ENCODE data around the gene IGF2BP1. TPM values are rescaled to one million over a fixed set of nuclear protein-coding genes. Genes with fewer than 3 reads are reported as not detected.

Gene IGF2BP1
- polyA plus RNA-seq, 1 donor from 2014 or later: 13.0 TPM

- H3K9me2 ChIP-seq (ENCODE audit: insufficient read depth, low read length): no peaks in the 10 kb centered on the region
- no peaks in the 10 kb centered on the region for H3K36me3 ChIP-seq (ENCODE audit: insufficient read depth, low read length)
- TF ChIP-seq EZH2 (IDR thresholded peaks at IDR 0.05; ENCODE audit: borderline replicate concordance, insufficient read depth, low read length, poor library complexity, severe bottlenecking) (no peak), MXI1 (conservative IDR thresholded peaks at IDR 0.05; ENCODE audit: poor library complexity, severe bottlenecking) (no peak), RAD21 (conservative IDR thresholded peaks at IDR 0.05) (no peak), TAF1 (IDR thresholded peaks at IDR 0.05; ENCODE audit: low read depth) (no peak), SMC3 (conservative IDR thresholded peaks at IDR 0.05; ENCODE audit: poor library complexity) (no peak), CTCF (IDR thresholded peaks at IDR 0.05; ENCODE audit: poor library complexity, severe bottlenecking) (no peak)
- H2AFZ ChIP-seq (ENCODE audit: low read depth, low read length): no peak overlapping the region
- no peaks in the 10 kb centered on the region for H3K9me3 ChIP-seq (ENCODE audit: low read length)
- H4K20me1 ChIP-seq (ENCODE audit: insufficient read depth): no peaks in the 10 kb centered on the region
- no peak overlapping the region for H3K4me2 ChIP-seq (ENCODE audit: low read length)
- no peak overlapping the region for H3K27ac ChIP-seq (ENCODE audit: low read length)
- no peaks in the 10 kb centered on the region for H3K79me2 ChIP-seq (replicated peaks; ENCODE audit: insufficient read depth, low read length)
- H3K27me3 ChIP-seq (ENCODE audit: insufficient read depth, low read depth, low read length): no peaks in the 10 kb centered on the region
- H3K9ac ChIP-seq (ENCODE audit: low read length): no peak overlapping the region
- H3F3A ChIP-seq (ENCODE audit: insufficient read depth, low read length, poor library complexity, severe bottlenecking): no peaks in the 10 kb centered on the region
- H3K4me3 ChIP-seq (ENCODE audit: low read length): no peak overlapping the region
These were observed 89.5 kb downstream of the IGF2BP1 start for GRCh38 chr17:49086649-49087048.

DNA sequence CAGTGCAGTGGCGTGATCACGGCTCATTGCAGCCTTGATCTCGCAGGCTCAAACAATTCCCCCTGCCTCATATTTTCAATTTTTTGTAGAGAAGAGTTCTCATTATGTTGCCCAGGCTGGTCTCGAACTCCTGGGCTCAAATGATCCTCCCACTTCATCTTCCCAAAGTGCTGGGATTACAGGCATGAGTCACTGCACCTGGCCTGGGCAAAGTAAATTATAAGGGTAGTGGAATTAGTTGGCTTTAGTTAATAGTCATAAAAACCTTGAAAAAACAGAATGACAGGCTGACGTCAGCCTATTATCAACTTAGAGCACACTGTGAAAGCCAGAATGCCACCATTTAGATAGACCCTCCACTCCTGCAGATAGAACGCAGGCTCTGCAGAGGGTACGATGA, 91.9 kb downstream of the IGF2BP1 start:
- Histone ChIP-seq H3K27me3 (ENCODE audit: insufficient read depth, low read depth, low read length) (no peaks in the 10 kb centered on the region), H3K27ac (ENCODE audit: low read length) (no peak overlapping the region), H3K4me3 (ENCODE audit: low read length) (no peak overlapping the region), H3K4me2 (ENCODE audit: low read length) (no peak overlapping the region), H3K9ac (ENCODE audit: low read length) (no peak overlapping the region), H3K9me2 (ENCODE audit: insufficient read depth, low read length) (no peaks in the 10 kb centered on the region), H3K9me3 (ENCODE audit: low read length) (no peaks in the 10 kb centered on the region), H3F3A (ENCODE audit: insufficient read depth, low read length, poor library complexity, severe bottlenecking) (no peaks in the 10 kb centered on the region), H2AFZ (ENCODE audit: low read depth, low read length) (no peak overlapping the region), H3K36me3 (ENCODE audit: insufficient read depth, low read length) (no peaks in the 10 kb centered on the region), H3K79me2 (replicated peaks; ENCODE audit: insufficient read depth, low read length) (no peaks in the 10 kb centered on the region), H4K20me1 (ENCODE audit: insufficient read depth) (no peaks in the 10 kb centered on the region)
- TF ChIP-seq EZH2 (IDR thresholded peaks at IDR 0.05; ENCODE audit: borderline replicate concordance, insufficient read depth, low read length, poor library complexity, severe bottlenecking): no peak
- no peak for TF ChIP-seq RAD21 (conservative IDR thresholded peaks at IDR 0.05)
- TF ChIP-seq, protein P1, sequence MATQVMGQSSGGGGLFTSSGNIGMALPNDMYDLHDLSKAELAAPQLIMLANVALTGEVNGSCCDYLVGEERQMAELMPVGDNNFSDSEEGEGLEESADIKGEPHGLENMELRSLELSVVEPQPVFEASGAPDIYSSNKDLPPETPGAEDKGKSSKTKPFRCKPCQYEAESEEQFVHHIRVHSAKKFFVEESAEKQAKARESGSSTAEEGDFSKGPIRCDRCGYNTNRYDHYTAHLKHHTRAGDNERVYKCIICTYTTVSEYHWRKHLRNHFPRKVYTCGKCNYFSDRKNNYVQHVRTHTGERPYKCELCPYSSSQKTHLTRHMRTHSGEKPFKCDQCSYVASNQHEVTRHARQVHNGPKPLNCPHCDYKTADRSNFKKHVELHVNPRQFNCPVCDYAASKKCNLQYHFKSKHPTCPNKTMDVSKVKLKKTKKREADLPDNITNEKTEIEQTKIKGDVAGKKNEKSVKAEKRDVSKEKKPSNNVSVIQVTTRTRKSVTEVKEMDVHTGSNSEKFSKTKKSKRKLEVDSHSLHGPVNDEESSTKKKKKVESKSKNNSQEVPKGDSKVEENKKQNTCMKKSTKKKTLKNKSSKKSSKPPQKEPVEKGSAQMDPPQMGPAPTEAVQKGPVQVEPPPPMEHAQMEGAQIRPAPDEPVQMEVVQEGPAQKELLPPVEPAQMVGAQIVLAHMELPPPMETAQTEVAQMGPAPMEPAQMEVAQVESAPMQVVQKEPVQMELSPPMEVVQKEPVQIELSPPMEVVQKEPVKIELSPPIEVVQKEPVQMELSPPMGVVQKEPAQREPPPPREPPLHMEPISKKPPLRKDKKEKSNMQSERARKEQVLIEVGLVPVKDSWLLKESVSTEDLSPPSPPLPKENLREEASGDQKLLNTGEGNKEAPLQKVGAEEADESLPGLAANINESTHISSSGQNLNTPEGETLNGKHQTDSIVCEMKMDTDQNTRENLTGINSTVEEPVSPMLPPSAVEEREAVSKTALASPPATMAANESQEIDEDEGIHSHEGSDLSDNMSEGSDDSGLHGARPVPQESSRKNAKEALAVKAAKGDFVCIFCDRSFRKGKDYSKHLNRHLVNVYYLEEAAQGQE (IDR thresholded peaks at IDR 0.05; ENCODE audit: borderline replicate concordance): no peak
- TF ChIP-seq TAF1 (IDR thresholded peaks at IDR 0.05; ENCODE audit: low read depth): no peak
- TF ChIP-seq POLR2AphosphoS5 (IDR thresholded peaks at IDR 0.05): no peak
- TF ChIP-seq EP300 (conservative IDR thresholded peaks at IDR 0.05; ENCODE audit: poor library complexity, severe bottlenecking): no peak
- TF ChIP-seq SMC3 (conservative IDR thresholded peaks at IDR 0.05; ENCODE audit: poor library complexity): no peak
- TF ChIP-seq MXI1 (conservative IDR thresholded peaks at IDR 0.05; ENCODE audit: poor library complexity, severe bottlenecking): no peak
- TF ChIP-seq CTCF (IDR thresholded peaks at IDR 0.05; ENCODE audit: poor library complexity, severe bottlenecking): no peak

Data from neural cell (in vitro differentiated cells).